K562 (cell line): Measurements from ENCODE around the gene NR5A1. TPM values are rescaled to one million over a fixed set of nuclear protein-coding genes. Genes with fewer than 3 reads are reported as not detected.

Experiments
- ATAC-seq: fragments of 200-7000 bp; cut with Tn5 transposase; 3 replicates; pipeline ENCODE4 v1.9.1; 2020; ENCODE audit warnings: moderate library complexity
- BruUV-seq: library from RNA; stranded (reverse); fragments of 400-500 nt; replicated peaks from 2 replicates; lab custom pipeline; 2021; lab: Mats Ljungman, UMichigan
- CTCF ChIA-PET: fragments of 300-600 bp; formaldehyde crosslinking; extraction: SDS; loops from one replicate; lab custom pipeline; 2021; ENCODE audit warnings: low intra/inter-chr PET ratio; lab: Yijun Ruan, JAX
- POLR2A ChIA-PET: fragments of 300-600, 350-650 bp; sonication (Branson Sonifier 250); formaldehyde crosslinking; extraction: SDS; loops from one replicate; lab custom pipeline; 2021; ENCODE audit warnings: antibody characterized with exemption, inconsistent platforms; lab: Yijun Ruan, JAX
- DNase-seq, 4 experiments: peaks; one replicate each; pipeline versions ENCODE4 v3.0.0 to v3.0.0-alpha.2; 2011 to 2018; ENCODE audit warnings: low spot score in 3 of 4, mixed read lengths in 3 of 4; ENCODE audit errors: extremely low read depth in 1 of 4
- FAIRE-seq: peaks from 2 replicates; lab custom pipeline; 2011; peaks lifted over from hg19 to GRCh38; lab: Jason Lieb, UNC
- H2AFZ ChIP-seq: 2 replicates; pipeline ENCODE4 v1.6.0; 2011; ENCODE audit warnings: low read depth, low read length, control low read depth, inconsistent platforms
- H3K27ac ChIP-seq: fragments of 200-600 bp; 3 replicates; pipeline ENCODE4 v1.8.0; 2011; ENCODE audit warnings: low read depth, mild to moderate bottlenecking, control low read depth, inconsistent platforms, low read length, moderate library complexity, mixed read lengths; ENCODE audit errors: extremely low read depth
- H3K27me3 ChIP-seq, 2 experiments: fragments of 300-600 bp in 1 of 2; 2 replicates in 1 of 2; 3 replicates in 1 of 2; pipeline versions ENCODE4 v1.6.0 to v1.8.0; 2011; ENCODE audit warnings: inconsistent platforms in 2 of 2, low read length in 2 of 2, mild to moderate bottlenecking in 1 of 2, mixed read lengths in 1 of 2, moderate library complexity in 1 of 2; ENCODE audit not compliant: control insufficient read depth in 2 of 2, insufficient read depth in 2 of 2
- H3K36me3 ChIP-seq: fragments of 300-600 bp; 3 replicates; pipeline ENCODE4 v1.8.0; 2011; ENCODE audit warnings: mild to moderate bottlenecking, low read length, inconsistent platforms; ENCODE audit not compliant: control insufficient read depth, insufficient read depth
- H3K4me1 ChIP-seq, 2 experiments: fragments of 200-600 bp in 1 of 2; replicated peaks in 1 of 2; 2 replicates in 1 of 2; 3 replicates in 1 of 2; pipeline versions ENCODE4 v1.5.1 to v1.8.0; 2011; ENCODE audit warnings: inconsistent platforms in 2 of 2, low read length in 2 of 2, mild to moderate bottlenecking in 1 of 2, mixed read lengths in 1 of 2, moderate library complexity in 1 of 2; ENCODE audit not compliant: control insufficient read depth in 2 of 2, insufficient read depth in 2 of 2
- H3K4me2 ChIP-seq: 2 replicates; pipeline ENCODE4 v1.6.1; 2011; ENCODE audit warnings: low read length, control low read depth, inconsistent platforms, mixed read lengths; ENCODE audit not compliant: insufficient read depth
- H3K4me3 ChIP-seq: fragments of 200-600 bp; sonication (generic), shearing (Covaris generic); 2 replicates; pipeline ENCODE4 v1.5.1; 2016; ENCODE audit warnings: control low read depth, inconsistent platforms
- H3K79me2 ChIP-seq: fragments of 200-600 bp; 3 replicates; pipeline ENCODE4 v1.8.0; 2011; ENCODE audit warnings: low read length, inconsistent platforms; ENCODE audit not compliant: control insufficient read depth, insufficient read depth
- H3K9ac ChIP-seq, 2 experiments: 2 replicates each; pipeline versions ENCODE4 v1.6.0 to v1.6.1; 2011; ENCODE audit warnings: low read depth in 2 of 2, low read length in 2 of 2, control low read depth in 1 of 2, inconsistent platforms in 1 of 2, mild to moderate bottlenecking in 1 of 2, mixed read lengths in 1 of 2; ENCODE audit not compliant: insufficient read depth in 1 of 2
- H3K9me1 ChIP-seq: one replicate; pipeline ENCODE4 v1.6.0; 2011; ENCODE audit warnings: inconsistent platforms, mild to moderate bottlenecking, low read length, moderate library complexity; ENCODE audit not compliant: control insufficient read depth, insufficient read depth
- H3K9me3 ChIP-seq: replicated peaks from 2 replicates; pipeline ENCODE4 v1.5.1; 2011; ENCODE audit warnings: low read depth, low read length, inconsistent platforms; ENCODE audit not compliant: control insufficient read depth, insufficient read depth
- H4K20me1 ChIP-seq: replicated peaks from 2 replicates; pipeline ENCODE4 v1.6.1; 2011; ENCODE audit warnings: low read length, inconsistent platforms, mixed read lengths; ENCODE audit not compliant: control insufficient read depth, insufficient read depth
- BCOR ChIP-seq: fragments of 450-650 bp; IDR thresholded peaks from 2 replicates; pipeline ENCODE4 v1.6.1; 2016
- HOMEZ ChIP-seq: fragments of 250-450 bp; sonication (Bioruptor Pico); IDR thresholded peaks from 2 replicates; pipeline ENCODE4 v1.4.0; 2020; ENCODE audit warnings: mild to moderate bottlenecking, moderate library complexity
- KLF6 ChIP-seq: fragments of 250-450 bp; sonication (Bioruptor Pico); IDR thresholded peaks from 2 replicates; pipeline ENCODE4 v1.4.0; 2020; ENCODE audit warnings: mild to moderate bottlenecking, moderate library complexity, borderline replicate concordance
- PTRF ChIP-seq: fragments of 450-650 bp; IDR thresholded peaks from 2 replicates; pipeline ENCODE4 v1.6.1; 2016; ENCODE audit warnings: mild to moderate bottlenecking, missing genetic modification characterization, missing compliant biosample characterization
- RBM25 ChIP-seq: fragments of 200-400 bp; formaldehyde crosslinking; IDR thresholded peaks from 2 replicates; pipeline ENCODE4 v1.6.1; 2018; ENCODE audit warnings: low read length, low read depth, moderate library complexity; ENCODE audit not compliant: severe bottlenecking
- SFPQ ChIP-seq: fragments of 200-400 bp; formaldehyde crosslinking; IDR thresholded peaks from 2 replicates; pipeline ENCODE4 v1.6.1; 2017; ENCODE audit warnings: mild to moderate bottlenecking, low read depth, low read length, moderate library complexity
- TFAP4 ChIP-seq: sonication (generic); formaldehyde crosslinking; IDR thresholded peaks from 2 replicates; pipeline ENCODE4 v1.8.0; 2022; ENCODE audit warnings: missing genetic modification reagents, mild to moderate bottlenecking, moderate library complexity, borderline replicate concordance
- ZNF644 ChIP-seq: fragments of 200-800 bp; sonication (Bioruptor generic); IDR thresholded peaks from 2 replicates; pipeline ENCODE4 v1.6.1; 2016; ENCODE audit warnings: low read depth, missing genetic modification characterization, missing compliant biosample characterization
- WGBS: fragments of 100-300 bp; shearing (Covaris generic); methylation state at CpG from one replicate; pipeline ENCODE4 v1.1.6; 2016; ENCODE audit warnings: low coverage, mixed read lengths; ENCODE audit not compliant: insufficient coverage; ENCODE audit errors: missing lambda C conversion rate; 5-methylcytosine and 5-hydroxymethylcytosine counted together
- in situ Hi-C: fragments of 300-500 bp; cut with MboI; formaldehyde crosslinking; loops from 4 replicates; pipeline ENCODE4 v1.15.0; 2018; ENCODE audit warnings: inconsistent platforms, mixed read lengths
- intact Hi-C: fragments of 100-400 bp; cut with micrococcal nuclease; formaldehyde crosslinking; loops from 2 replicates; pipeline ENCODE4 v1.14.2; 2022
- polyA plus RNA-seq, 8 experiments: library from polyadenylated mRNA; depleted of rRNA in 4 of 8; stranded (reverse) in 5 of 8; unstranded in 3 of 8; fragments of >200 nt; fragmentation: Nextera tagmentation in 2 of 8; fragmentation: Illumina TruSeq in 1 of 8; extraction: Ambion mirVana in 2 of 8; extraction: Trizol in 1 of 8; gene quantifications; 2 replicates each; pipeline versions ENCODE4 v1.2.1 to v1.2.3, GENCODE V29; 2011 to 2014; ENCODE audit warnings: inconsistent platforms in 1 of 8, missing spikeins in 1 of 8
- total RNA-seq, 7 experiments: library from RNA; depleted of rRNA in 6 of 7; stranded (reverse); fragments of >200 nt in 6 of 7; fragmentation: Illumina TruSeq in 2 of 7; extraction: Trizol in 2 of 7; gene quantifications; 2 replicates each; pipeline versions ENCODE4 v1.2.1 to v1.2.3, GENCODE V29; 2011 to 2021; ENCODE audit warnings: low replicate concordance in 1 of 7

Gene NR5A1
- total and polyA plus RNA-seq, 9 of the 15 experiments (the other 6 are each of a cell fraction or from before 2014, with no cell fraction given), result 0.11 to 0.32 (median 0.20) TPM; not detected in 6

GRCh38 chr9:124444166-124444565 lies 63.0 kb downstream of the NR5A1 start (continued):
- TF ChIP-seq KLF6 (no peak), SFPQ (no peak), TFAP4 (CRISPR knock-in tag) (no peak), ZNF644 (tag) (no peak), PTRF (tag) (no peak)

GRCh38 chr9:124443625-124444024 lies 63.6 kb downstream of the NR5A1 start:
- ATAC-seq, result no peak
- H2AFZ ChIP-seq, result no peak overlapping the region

More at GRCh38 chr9:124443625-124444024, 63.6 kb downstream of the NR5A1 start:
- CTCF ChIA-PET, result no interaction called here
- TF ChIP-seq HOMEZ (CRISPR knock-in tag) (no peak), BCOR (peak; percentile 20; the same call in 1 of the 2 replicates), RBM25 (peak; percentile 79)
- POLR2A ChIA-PET, result interaction anchor here (0.6 to 1.7 kb wide), 2 partner anchors 14 to 183 kb away, joined by 3 to 6 read pairs; no protein-coding TSS in a partner anchor
- no peak for DNase-seq
- in situ Hi-C loops (no loop called here), intact Hi-C loops (no loop called here)
- Histone ChIP-seq H3K79me2 (no peaks in the 10 kb centered on the region), H3K36me3 (no peaks in the 10 kb centered on the region), H3K9me3 (no peaks in the 10 kb centered on the region), H3K9ac (no peak overlapping the region), H3K27me3 (peaks cover 8 to 24% of the 10 kb centered on the region in 2 experiments; a peak in 3 of 5 replicates), H3K27ac (no peak overlapping the region), H3K9me1 (no peaks in the 10 kb centered on the region), H3K4me2 (no peak overlapping the region), H3K4me1 (peaks cover 0 to 9% of the 10 kb centered on the region in 2 experiments; a peak in 2 of 5 replicates), H4K20me1 (no peaks in the 10 kb centered on the region; the same call in 1 of the 2 replicates), H3K4me3 (no peak overlapping the region)
- BruUV-seq, result no TSS peak
- 27% methylated on average over 2 of the region's 2 CpGs for WGBS
- no peak for FAIRE-seq
